NCI-H128 (cell line): ENCODE measurements around the gene CDK5.

Experiments used
- DNase-seq: peaks from one replicate; lab custom pipeline; 2025; ENCODE audit not compliant: unreplicated experiment; lab: John Stamatoyannopoulos, UW

CDK5 gene

GRCh38 chr7:151057506-151057988 is at the start of gene CDK5:
TSS of gene CDK5 (minus strand) at chr7:151057897. CDS start at chr7:151057848, 49 bp downstream.
- no peak for DNase-seq

GRCh38 chr7:151104411-151105235 is 46.9 kb upstream of the CDK5 start:
- no peak for DNase-seq

- no peak for DNase-seq
Observed at GRCh38 chr7:151103973-151104372, 46.3 kb upstream of the CDK5 start.

DNA sequence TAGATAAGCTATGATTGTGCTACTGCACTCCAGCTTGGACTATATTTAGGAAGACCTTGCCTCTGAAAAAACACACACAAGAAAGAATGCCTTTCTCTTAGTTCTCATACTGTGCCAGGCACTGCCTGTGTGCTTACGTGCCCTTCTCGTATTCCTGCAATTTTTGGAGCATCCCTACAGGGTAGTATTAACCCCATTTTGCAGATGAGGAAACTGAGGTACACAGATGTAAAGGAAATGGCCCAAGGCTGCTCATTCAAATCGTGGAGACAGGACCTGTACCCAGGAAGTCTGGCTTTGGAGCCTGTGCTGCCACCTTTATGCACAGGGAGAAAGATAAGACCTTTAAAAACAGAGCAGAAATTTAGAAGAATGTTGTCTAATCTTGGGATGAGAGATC is 45.3 kb upstream of the CDK5 start:
- DNase-seq: no peak

DNA sequence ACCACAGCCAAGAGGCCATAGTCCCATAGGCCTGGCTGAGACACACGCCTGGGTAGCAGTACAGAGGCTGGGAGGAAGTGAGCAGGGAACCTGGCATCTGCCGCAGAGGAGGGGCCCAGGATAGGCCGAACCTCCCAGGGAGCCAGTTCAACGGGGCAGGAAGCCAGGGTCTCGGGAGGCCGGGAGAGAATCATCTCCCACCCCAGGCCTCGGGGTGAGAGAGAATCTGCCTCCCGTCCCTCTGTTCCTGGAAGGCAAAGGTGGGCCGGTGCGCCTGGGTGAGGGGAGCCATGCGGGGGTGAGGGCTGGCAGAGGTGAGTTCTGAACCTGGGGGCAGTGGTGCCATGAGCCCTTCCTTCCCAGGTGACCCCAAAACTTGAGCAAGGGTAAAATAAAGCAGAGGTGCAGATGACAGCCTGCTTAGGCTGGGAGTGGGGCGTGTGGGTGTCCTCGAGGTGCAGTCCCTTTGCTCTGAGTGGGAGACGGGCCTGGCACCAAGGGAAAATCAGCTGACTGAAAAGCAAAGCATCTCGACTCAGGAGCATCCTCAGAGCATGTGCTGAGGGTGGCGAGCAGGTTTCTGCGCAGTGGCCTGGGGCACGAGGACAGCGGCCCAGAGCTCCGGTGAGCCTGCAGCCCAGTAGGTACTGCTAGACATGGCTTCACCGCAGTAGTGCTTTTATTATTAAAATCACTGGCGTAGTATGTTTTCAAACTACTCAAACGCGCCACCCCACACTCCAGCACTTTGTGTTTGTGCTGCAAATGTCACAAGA is 44.1 kb upstream of the CDK5 start:
- DNase-seq: no peak

DNA sequence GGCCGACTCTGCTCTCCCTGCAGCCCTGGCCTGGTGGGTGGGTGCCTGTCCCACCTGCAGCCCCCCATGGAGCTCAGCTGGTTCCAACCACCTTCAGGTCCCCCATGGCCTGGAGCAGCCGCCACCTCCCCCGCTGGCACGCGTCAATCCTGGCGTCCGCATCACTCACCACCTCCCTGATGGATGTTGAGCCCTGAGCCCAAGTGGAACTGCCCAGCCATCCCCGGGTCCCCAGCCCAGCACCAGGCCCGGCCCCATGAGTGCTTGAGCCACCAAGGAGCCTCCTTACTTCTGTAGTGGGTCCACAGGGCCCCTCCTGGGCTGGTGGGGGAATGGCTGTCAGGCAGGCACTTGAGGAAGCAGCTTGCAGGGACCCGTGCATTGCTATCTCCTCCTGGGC is 43.2 kb upstream of the CDK5 start:
- DNase-seq: no peak

DNA sequence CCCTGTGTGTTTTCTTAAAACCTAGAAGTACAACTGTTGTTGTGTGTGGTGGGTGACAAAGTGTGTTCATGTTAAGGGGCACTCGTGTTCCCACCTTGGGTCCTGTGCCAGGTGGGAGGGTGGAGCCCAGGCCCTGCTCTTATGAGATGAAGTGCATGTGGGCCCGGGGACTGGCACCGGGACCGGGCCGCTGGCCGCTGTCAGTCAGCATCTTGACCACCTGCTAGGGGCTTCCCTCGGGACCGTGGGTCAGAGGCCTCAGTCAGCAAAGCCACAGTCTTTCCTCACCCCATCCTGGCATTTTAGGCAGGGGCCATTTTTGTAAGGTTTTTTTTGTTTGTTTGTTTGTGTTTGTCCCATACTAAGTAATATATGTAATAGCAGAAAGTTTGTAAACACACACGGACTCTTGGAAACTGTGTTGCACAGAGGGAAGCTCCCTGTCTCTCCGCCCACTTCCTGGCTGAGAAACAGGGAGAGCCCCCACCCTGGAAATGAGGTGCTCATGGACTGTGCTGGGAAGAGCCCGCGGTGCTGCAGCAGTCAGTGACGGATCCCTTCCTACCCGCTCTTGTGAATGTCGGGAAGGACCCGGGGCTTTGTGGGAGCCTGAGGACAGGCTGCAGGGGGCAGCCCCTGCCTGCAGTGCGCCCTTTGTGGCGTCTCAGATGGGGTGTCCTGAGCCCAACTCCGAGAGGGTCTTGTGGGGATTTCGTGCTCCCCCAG is 42.0 kb upstream of the CDK5 start:
- DNase-seq: no peak

DNA sequence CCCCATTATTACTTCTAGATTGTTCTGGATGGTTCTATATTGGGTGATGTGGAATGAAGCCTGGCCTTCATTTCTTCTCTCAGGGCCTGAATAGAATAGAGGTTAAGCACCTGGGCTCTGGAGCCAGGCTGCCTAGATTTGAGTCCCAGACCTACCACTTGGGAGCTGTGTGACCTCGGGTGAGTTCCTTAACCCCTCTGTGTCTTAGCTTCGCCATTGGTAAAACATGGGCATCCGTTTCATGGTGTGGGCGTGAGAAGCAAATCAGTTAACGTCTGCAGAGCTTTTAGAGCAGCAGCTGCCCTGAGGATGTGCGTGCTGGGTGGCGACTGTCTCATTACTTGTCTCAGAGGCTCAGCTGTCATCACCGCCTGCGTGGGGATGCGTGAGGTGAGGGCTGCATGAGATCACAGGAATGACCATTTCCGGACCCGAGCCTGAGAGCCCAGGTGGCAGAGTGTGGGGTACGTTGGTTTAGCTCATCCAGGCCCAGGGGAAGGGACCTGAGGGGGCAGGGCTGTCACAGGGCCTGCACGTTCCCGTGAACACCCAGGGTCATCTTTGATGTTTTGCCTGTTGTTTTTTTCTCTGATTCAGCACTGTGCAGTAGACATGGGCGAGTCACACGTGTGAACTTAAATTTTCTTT is 38.3 kb upstream of the CDK5 start:
- no peak for DNase-seq

- no peak for DNase-seq
Observed at GRCh38 chr7:151095123-151095797, 37.6 kb upstream of the CDK5 start.

GRCh38 chr7:151094675-151095074 is 37.0 kb upstream of the CDK5 start:
- DNase-seq: no peak

- DNase-seq: no peak
Observed at GRCh38 chr7:151093748-151094147, 36.1 kb upstream of the CDK5 start.

- DNase-seq: no peak
Observed at GRCh38 chr7:151091988-151092387, 34.3 kb upstream of the CDK5 start.

- no peak for DNase-seq
Observed at GRCh38 chr7:151091431-151091830, 33.7 kb upstream of the CDK5 start.

- no peak for DNase-seq
Observed at GRCh38 chr7:151091003-151091402, 33.3 kb upstream of the CDK5 start.

GRCh38 chr7:151089893-151090730 is 32.4 kb upstream of the CDK5 start:
- DNase-seq: no peak

GRCh38 chr7:151088856-151089699 is 31.4 kb upstream of the CDK5 start:
- no peak for DNase-seq

DNA sequence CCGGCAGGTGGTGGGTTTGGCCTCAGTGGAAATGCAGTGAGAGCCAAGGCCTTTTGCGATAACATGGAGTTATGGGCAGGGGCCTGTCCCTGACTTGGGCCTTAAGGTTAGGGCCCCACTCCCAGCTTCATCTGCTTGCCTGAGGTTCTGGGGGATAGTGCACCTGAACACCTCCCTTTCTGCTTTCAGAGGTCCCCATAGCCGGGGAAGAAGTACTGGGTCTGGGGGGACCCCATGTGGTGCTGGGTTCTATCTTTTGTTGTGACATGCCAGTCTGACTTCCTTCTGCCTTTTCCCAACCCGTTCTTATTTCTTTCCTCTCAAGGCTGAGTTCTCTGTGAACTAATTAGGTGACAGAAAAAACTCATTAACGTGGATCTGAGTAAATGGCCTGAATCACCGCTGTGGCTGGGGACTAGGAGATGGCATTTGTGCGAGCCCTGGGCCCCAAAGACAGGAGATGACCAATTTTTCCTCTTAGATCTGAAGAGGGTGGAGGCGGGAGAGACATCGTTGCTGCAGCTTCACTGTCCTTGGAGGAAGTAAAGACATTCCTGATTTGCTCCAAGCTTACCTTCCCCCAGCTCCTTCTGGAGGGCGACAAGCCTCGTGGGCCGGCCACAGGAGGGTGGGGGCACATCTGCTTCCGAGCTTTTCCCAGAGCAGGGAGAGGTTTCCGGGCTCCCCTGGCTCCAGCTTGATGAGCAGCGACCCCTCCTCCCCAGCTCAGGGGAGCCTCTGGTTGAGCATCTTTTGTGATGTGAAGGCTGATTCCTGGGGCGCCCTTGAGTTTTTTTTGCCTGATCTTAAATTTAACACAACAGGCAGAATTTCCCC is 30.5 kb upstream of the CDK5 start:
- no peak for DNase-seq
